NCI-H2196 (cell line): ENCODE results near the gene PLCD3.

ENCODE experiments used
- DNase-seq: peaks from one replicate; lab custom pipeline; 2025; ENCODE audit not compliant: unreplicated experiment; lab: John Stamatoyannopoulos, UW

The PLCD3 gene

GRCh38 chr17:45118691-45119090 is 13.6 kb downstream of the PLCD3 start:
- no peak for DNase-seq

DNA sequence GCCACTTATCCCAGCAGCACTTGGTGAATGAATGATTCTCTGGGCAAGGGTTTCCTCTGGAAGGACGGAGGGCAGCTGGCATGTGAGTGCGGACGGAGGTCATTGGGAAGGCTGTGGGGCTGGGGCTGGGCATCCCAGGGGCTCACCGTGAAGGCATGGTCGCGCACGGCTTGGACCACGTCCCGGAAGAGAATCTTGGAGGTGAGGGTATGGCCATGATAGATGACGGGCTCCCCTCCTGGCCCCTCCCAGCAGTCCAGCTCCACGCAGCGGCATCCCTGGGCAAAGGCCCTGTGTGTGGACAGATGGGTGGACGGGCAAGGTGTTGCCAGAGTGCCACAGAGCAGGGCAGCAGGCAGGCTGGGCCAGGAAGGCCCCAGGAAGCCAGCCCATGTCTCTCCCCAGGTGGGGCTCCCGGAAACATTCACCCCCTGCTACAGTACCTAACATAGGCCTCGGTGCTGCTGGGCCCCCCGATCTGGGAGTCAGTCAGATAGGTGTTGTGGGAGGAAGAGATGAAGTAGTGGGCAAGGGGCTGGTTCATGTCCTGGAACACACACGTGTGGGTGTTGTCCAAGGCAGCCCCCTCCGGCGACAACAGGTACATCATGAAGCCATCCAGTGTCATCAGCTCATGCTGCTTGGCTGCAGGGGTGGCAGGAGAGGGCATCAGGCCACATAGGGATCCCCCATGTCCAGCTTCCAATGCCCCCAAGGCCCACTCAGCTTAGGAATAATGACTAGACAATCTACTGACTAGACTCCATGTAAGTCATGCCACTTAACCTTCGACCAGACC is 14.3 kb downstream of the PLCD3 start:
- no peak for DNase-seq

DNA sequence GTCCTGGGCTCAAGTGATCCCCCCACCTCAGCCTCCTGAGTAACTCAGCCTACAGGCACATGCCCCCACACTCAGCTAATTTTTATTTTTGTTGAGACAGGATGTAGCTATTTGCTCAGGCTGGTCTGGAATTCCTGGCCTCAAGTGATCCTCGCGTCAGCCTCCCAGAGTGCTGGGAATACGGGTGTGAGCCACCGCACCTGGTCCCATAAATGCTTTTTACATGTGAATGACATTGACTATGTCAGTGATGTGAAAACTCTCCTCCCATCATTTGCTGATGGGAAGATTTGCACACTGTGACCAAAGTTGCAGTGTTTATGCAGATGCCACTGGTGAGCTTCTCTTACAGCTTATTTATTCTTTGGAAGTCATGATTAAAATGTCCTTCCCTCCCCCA is 15.0 kb downstream of the PLCD3 start:
- no peak for DNase-seq

DNA sequence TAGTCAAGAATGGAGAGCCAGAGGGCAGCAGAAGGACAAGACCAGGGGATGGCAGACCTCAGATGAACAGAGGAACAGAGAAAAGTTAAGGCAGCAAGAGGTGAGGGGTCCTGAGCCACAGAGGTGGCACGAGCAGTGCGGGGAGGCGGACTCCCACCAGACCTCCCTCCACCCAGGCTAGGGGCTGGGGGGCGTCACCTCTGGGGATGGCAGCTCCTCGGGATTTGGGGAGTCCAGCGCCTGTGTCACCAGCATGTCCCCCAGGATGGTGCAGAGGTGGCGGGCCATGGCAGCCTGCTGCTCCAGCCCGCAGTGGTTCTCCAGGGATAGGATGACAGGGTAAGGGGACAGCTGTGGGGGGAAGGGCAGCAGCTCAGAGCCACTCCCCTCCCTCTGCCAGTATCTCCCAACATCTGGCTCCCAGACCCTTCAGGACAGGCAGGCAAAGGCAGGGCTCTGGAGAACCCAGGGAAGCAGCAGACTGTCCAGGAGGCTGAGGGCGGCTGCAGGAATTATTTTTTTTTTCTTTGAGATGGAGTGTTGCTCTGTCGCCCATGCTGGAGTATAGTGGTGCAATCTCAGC is 15.8 kb downstream of the PLCD3 start:
- DNase-seq: no peak

GRCh38 chr17:45115871-45116270 is 16.4 kb downstream of the PLCD3 start:
- no peak for DNase-seq

DNA sequence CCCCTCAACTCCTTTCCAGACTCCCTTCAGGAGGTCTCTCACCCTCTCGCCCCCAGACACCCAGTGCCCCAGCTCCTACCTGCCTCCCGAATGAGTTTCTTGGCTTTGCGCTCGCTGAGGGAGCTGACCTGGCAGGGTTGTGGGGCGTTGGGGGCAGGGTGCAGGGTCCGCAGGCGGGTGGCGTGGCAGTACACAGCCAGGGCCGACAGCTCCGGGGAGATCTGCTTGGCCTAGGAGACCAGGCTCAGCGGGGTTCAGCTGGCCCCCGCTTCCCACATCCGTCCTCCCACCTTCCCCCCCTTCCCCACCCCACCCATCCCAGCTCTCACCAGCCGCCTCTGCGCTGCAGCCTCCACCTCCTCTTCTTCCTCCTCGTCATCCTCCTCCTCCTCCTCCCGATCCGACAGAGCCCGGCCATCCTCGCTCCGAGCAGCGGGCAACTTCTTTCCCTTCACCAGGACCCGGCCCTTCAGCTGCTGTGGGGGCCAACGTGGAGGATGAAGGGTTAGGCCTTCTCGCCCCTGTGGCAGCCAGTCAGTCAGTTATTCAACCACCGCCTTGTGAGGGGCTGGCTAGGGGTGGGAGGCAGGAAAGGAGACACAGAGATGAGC is 17.2 kb downstream of the PLCD3 start:
- no peak for DNase-seq

DNA sequence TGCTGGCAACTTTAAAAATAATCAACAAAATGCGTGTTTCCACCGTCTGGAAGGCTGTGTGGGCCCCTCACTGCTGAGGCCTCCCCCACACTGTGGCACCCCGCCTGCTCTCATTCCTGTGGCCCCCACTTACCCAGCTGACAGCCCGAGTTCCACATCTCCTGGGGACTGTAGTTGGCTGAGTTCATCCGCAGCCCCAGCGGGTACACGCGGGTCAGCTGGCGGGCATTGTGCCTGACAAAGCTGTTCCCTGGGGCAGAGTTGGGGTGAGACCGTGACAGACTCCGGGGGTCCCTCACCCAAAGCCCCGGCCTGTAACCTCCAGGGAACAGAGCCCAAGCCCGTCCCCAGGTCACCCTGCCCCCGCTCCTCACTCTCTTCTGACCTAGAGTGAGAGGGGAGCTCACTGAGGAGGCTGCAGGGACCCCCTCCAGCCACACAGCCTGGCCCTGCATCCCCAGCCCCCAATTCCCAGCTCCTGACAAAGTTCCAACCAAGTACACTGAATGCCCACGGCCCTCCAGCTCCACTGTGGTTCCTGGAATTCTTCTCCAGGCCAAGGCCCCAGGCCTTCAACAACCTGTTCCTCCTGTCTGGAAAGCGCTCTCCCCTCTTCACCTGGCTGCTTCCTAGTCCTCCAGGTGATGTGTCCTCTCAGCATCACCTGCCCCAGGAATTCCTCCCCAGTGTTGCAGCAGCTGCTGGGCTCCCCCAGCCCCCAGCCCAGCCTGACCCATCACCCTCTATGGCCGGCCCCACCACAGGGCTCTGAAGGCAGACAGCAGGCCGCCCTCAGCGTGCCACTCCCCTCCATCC is 18.0 kb downstream of the PLCD3 start:
- no peak for DNase-seq

DNA sequence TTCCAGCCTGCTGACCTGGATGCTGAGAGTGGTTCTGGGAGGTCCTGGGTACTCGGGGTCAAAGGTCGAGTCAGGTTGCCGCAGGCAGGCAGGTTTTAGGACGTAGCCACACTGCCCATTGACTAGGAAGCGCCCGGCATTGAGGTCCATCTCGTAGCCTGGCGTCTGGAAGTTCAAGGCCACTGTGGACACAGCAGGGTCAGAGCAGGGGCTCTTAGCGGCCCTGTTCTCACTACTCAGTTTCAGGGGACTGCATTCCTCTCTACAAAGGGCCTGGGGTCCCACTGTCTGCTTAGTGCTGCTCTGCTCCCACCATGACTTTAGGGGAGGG is 18.9 kb downstream of the PLCD3 start:
- no peak for DNase-seq

DNA sequence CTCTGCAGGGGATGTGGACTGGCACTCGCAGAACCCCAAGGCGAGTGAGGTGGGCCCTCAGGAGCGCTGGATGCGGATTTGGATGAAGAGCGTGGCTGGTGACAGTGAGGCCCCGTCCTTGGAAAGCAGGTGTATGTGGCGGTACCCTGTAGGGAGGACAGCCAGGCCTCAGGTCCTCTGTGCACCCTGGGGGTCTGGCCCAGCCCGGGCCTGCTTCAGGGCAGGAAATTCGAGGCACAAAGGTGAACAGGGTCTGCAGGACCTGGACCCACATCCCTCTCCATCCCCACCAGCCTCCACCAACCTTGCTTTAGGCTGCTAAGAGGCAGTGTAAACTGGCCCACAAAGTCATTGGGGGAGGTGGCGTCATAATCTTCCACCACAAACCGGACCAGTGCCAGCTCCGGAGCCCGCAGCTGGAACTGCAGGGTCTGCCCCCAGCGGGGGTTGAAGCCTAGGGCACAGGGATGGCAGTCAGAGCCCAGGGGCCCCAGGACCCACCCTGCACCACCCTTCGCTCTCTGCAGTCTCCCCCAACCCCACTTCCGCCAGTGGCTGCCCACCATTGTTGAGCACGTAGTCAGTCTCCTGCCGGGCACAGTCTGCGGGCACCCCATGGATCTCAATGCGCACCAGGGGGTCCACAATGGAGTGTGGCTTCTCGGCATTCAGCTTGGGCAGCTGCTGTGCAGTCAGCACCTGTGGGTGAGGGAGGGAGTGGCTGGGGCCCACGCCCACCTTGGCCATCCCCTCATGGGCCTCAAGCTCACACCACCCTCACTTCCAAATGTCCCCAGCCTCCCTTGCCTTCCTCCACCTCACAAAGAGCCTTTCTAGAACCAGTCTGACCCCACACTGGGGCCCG is 19.5 kb downstream of the PLCD3 start:
- no peak for DNase-seq

DNA sequence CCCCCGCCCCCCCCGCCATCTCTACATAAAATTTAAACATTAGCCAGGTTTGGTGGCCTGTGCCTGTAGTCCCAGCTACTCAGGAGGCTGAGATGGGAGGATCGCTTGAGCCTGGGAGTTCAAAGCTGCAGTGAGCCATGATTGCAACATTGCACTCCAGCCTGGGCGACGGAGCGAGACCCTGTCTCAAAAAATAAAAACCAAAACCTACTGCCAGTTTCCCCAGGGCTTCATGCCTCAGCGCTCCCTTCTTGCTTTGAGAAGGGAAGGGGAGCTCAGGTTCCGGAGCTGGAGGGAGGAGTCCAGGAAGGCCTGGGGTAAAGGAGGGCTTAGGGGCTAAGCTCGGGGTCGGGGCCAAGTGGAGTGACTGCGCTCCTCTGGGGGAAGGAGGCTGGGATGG is 20.5 kb downstream of the PLCD3 start:
- DNase-seq: no peak

GRCh38 chr17:45110676-45111611 is 21.4 kb downstream of the PLCD3 start:
- no peak for DNase-seq

- no peak for DNase-seq
Observed at GRCh38 chr17:45108595-45109521, 23.5 kb downstream of the PLCD3 start.

DNA sequence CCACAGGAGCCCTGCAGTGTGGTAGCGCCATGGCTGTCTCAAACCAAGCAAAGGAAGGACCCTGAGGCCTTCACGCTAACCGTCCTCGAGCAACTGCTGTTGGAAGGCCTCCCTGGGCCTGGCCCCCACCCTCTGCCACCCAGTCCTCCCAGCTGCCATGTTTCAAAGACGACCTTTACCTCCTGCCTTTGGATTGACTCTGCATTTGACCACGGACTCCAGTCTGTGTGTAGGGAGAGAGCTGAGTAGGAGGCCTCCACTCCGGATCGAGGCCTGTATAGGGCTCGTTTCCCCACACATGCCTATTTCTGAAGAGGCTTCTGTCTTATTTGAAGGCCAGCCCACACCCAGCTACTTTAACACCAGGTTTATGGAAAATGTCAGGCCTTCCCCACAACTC is 24.3 kb downstream of the PLCD3 start:
- no peak for DNase-seq

DNA sequence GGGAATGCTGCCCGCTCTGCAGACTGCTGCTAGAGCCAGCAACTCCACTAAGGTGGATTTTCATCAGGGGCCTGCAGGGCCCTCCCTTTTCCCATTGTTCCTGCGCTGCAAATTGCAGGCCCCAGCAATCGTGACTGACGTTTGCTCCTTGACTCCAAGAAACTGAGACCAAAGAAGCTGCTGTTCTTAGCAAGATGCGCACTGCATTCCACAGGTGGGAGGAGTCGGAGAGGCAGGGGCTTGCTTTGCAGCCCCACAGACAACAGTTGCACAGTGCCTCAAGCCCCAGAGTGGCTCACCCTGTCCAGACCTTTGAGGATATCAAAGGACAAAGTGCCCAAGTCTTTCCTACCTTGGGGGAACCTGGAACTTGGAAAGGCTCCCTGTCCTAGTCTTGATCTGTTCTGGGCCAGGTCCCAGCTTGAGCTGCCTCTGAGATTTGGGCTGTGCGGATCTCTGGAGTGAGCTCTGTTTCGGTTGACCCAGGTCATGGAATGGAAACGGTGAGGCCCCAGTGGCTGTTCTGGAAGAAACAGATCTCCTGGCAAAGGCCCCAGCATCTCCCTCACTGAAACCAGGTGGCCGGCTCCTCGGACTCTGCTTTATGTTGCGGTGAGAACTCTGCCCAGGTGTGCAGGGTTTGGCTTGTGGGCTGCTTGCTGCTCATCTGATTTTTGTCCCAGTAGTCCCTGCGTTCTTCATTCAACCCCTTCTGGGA is 24.9 kb downstream of the PLCD3 start:
- DNase-seq: no peak

DNA sequence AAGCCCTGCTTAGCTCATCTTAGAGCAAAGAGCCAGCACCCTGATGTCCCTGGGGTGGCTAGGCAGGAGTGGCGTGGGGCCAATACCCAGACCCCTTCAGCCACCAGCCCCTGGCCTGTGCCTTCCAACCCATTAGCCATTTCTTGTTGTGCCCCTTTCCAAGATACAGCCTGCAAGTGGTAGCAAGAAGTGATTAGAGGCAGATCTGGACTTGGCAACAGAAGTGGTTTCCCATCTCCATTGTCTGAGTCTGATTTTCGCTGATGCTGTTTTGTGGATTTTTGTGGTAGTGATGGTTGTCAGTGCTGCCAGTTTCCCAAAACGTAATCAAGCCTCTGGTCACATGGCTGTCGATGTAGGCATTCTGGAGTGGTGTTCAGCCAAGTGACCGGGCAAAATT is 25.7 kb downstream of the PLCD3 start:
- DNase-seq: no peak

DNA sequence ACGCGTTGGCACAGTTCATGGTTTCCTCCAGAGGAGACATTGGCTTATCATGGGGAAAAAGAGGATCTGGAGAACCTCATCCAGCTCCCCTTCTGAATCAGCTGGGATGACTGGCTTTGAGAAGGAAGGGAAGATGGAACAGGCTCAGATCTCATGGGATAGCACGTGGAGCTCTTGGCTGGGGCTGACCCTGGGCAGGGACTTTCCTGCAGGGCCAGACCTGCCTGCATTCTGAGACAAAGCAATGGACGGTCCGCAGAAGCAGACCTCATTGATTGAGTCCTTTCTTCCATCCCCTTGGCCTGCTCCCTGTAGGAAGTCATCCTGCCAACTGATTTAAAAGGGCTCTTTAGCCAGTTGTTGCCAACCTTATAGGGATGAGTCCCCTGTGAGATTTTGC is 26.2 kb downstream of the PLCD3 start:
- no peak for DNase-seq

DNA sequence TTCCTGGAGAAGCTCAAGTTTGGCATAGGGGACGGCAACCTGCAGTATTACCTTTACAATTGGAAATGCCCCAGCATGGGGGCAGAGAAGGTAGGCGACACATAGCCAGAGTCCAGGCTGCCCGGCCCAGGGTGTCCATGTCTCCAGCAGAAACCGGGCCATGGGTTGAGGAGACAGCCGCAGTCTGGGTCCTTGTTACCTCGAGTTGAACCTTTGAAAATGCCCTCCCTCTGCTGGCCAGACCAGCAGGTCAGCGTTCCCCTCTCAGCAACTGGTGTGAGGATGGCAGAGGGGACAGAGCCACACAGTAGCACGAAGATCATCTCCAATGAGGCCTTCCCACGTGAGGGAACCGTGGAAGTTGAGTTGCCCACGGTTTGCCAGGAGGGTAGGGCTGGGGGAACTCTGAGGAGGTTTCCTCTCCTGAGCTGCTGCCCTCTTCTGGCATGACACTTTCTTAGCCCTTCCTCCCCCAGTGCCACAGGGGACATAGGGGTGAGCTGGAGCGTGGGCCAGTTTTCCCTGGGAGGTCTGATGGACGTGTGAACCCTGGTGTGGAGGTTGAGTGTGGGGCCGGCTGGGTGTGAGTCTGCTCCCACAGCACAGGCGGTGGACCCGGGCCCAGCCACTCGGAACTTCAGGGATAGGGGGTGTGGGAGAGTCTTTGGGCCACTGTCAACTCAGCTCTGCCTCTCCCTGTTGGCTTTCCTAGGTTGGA is 27.2 kb downstream of the PLCD3 start:
- DNase-seq: no peak
